ENCODE measurements around the gene UBE2Q2. TPM values are rescaled to one million over a fixed set of nuclear protein-coding genes. Genes with fewer than 3 reads are reported as not detected.

Gene UBE2Q2
- total RNA-seq, 1 experiment from 2014 or later, result 27.0 TPM

- TF ChIP-seq TP53 (CRISPR knock-in tag; IDR thresholded peaks at IDR 0.05), result peak; percentile 77; the same call in 1 of the 2 replicates
- peak; percentile 93 for TF ChIP-seq FOXK1 (CRISPR knock-in tag; IDR thresholded peaks at IDR 0.05)
- peak; percentile 90 for TF ChIP-seq MYBL2 (CRISPR knock-in tag; IDR thresholded peaks at IDR 0.05)
- 0 out of 2 replicates have a peak, but pooled peaks have one; percentile 21 for TF ChIP-seq NR2C2 (CRISPR knock-in tag; IDR thresholded peaks at IDR 0.05)
- TF ChIP-seq ETV6 (CRISPR knock-in tag; IDR thresholded peaks at IDR 0.05), result peak; percentile 90
- TF ChIP-seq CREM (CRISPR knock-in tag; IDR thresholded peaks at IDR 0.05), result peak; percentile 81
- no peak; the same call in 1 of the 2 replicates for TF ChIP-seq AR (CRISPR knock-in tag; IDR thresholded peaks at IDR 0.05)
- 0 out of 2 replicates have a peak, but pooled peaks have one; percentile 44 for TF ChIP-seq E2F4 (CRISPR knock-in tag; IDR thresholded peaks at IDR 0.05; ENCODE audit: borderline replicate concordance, low read depth)
- TF ChIP-seq FOXP1 (CRISPR knock-in tag; IDR thresholded peaks at IDR 0.05; ENCODE audit: borderline replicate concordance), result peak; percentile 95
- TF ChIP-seq E2F5 (CRISPR knock-in tag; IDR thresholded peaks at IDR 0.05), result peak; percentile 88; the same call in 1 of the 2 replicates
- 0 out of 2 replicates have a peak, but pooled peaks have one; percentile 47 for TF ChIP-seq ZBTB43 (CRISPR knock-in tag; IDR thresholded peaks at IDR 0.05)
- TF ChIP-seq GTF2I (CRISPR knock-in tag; conservative IDR thresholded peaks at IDR 0.05), result peak; percentile 75
- peak; percentile 58; the same call in 1 of the 2 replicates for TF ChIP-seq RELA (CRISPR knock-in tag; IDR thresholded peaks at IDR 0.05; ENCODE audit: borderline replicate concordance)
- no peak for TF ChIP-seq TEAD4 (CRISPR knock-in tag; IDR thresholded peaks at IDR 0.05)
- TF ChIP-seq GABPB1 (CRISPR knock-in tag; IDR thresholded peaks at IDR 0.05), result peak; percentile 94
- TF ChIP-seq SP1 (CRISPR knock-in tag; conservative IDR thresholded peaks at IDR 0.05), result peak; percentile 98
- 0 out of 2 replicates have a peak, but pooled peaks have one; percentile 86 for TF ChIP-seq ATF1 (CRISPR knock-in tag; IDR thresholded peaks at IDR 0.05)
- TF ChIP-seq ZBTB21 (CRISPR knock-in tag; IDR thresholded peaks at IDR 0.05; ENCODE audit: borderline replicate concordance), result 0 out of 2 replicates have a peak, but pooled peaks have one; percentile 43
These were observed 60.3 kb downstream of the UBE2Q2 start, which contains the start of gene FBXO22 (continued) for GRCh38 chr15:75903331-75904239.

DNA sequence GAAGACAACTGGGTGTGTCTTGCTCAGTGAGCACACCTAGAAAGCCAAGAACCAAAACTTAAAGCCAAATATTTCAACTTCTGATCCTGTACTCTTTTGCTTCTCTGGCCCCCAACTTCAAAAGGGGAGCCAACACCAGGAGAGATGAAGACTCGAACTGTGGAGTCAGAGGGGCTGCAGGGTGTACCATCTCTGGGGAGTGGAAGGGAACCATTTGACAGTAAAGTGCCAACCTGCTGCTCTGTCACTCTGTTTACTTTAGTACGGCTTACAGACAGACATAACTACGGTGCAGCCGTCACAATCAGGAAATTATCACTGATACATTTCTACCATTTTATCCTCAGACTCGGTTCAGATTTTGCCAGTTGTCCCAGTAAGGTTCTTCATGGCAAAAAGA lies 62.0 kb downstream of the UBE2Q2 start:
- POLR2A ChIA-PET, result interaction anchor here (0.6 kb wide), 1 partner anchor 130 kb away, joined by 5 read pairs; no protein-coding TSS in a partner anchor
- Mint-ChIP-seq H3K4me1 (peaks cover 45% of the 10 kb centered on the region), H3K4me3 (peak overlapping the region; percentile 99), H3K27ac (peak overlapping the region; percentile 84), H3K27me3 (ENCODE audit: low read depth) (no peaks in the 10 kb centered on the region), H3K9me3 (peaks cover 1% of the 10 kb centered on the region; the same call in 1 of the 2 replicates), H3K36me3 (peaks cover 42% of the 10 kb centered on the region)
- DNase-seq (ENCODE audit: low spot score), result no peak
- no peak for ATAC-seq
- CTCF ChIA-PET, result interaction anchor here (2.4 to 3.5 kb wide), 2 partner anchors 24 kb away, joined by 8 to 11 read pairs; no protein-coding TSS in a partner anchor
- TF ChIP-seq ZNF425 (CRISPR knock-in tag; conservative IDR thresholded peaks at IDR 0.05) (no peak), TP53 (CRISPR knock-in tag; IDR thresholded peaks at IDR 0.05) (no peak), CREM (CRISPR knock-in tag; IDR thresholded peaks at IDR 0.05) (no peak), ZNF232 (CRISPR knock-in tag; IDR thresholded peaks at IDR 0.05) (no peak), AFF4 (CRISPR knock-in tag; IDR thresholded peaks at IDR 0.05; ENCODE audit: borderline replicate concordance) (no peak), ZNF416 (CRISPR knock-in tag; IDR thresholded peaks at IDR 0.05) (no peak)

Data from WTC11 (cell line).